HG03469 (cell line): ENCODE results near the gene SMAP2.
"Not testable (repeated sequence)": the region's sequence is repeated elsewhere in the genome, so short reads cannot be mapped to it uniquely, and the experiment has no call there.

Experiments used
- ATAC-seq: cut with Tn5 transposase; IDR thresholded peaks from one replicate; pipeline ENCODE4 v1.9.1; 2021; ENCODE audit warnings: mild to moderate bottlenecking, moderate library complexity, moderate number of reproducible peaks; ENCODE audit not compliant: unreplicated experiment

The SMAP2 gene

DNA sequence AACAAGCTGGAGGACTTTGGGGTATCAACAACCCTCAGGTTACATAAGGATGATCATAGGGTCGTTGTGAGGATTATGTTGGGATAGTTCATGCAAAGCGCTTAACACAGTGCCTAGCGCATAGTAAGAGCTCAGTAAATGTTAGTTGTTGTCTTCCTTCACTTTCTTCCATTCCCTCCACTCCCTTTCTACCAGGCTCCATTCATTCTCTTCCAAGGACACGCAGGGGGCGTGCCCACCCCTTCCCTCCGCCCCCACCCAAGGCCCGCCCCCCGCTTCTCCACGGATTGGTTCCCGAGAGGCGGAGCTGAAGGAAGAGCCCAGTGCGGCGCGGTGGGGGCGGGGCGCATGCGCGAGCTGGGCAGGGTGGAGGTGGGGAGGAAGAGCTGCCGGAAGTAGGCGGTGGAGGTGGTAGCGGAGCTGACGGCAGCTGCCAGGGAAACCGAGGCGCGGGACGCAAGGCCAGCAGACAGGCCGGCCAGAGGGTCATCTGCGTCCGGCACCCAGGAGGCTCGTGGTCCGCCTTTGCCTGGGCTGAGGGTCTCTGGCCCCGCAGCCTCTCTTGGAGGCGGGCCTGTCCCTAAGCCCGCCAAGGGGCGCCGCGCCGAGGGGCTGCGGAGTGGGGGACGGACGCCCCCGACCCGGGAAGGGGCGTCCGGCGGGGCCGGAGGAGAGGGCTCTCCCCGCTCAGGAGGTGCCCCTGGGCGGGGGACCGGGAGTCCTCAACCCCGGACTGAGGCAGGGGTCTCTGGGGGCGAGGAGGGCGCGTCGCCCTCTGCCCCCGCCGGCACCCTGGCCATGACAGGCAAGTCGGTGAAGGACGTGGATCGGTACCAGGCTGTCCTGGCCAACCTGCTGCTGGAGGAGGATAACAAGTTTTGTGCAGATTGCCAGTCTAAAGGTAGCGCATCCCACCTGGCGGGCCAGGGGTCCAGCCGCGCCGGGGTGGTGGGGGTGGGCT, at the start of gene SMAP2:
Gene SMAP2, plus strand, starts transcription at position 405 of the 961 bp plus-strand sequence. Its CDS starts 394 bp downstream, at position 799.
- peak; percentile 51 for ATAC-seq

DNA sequence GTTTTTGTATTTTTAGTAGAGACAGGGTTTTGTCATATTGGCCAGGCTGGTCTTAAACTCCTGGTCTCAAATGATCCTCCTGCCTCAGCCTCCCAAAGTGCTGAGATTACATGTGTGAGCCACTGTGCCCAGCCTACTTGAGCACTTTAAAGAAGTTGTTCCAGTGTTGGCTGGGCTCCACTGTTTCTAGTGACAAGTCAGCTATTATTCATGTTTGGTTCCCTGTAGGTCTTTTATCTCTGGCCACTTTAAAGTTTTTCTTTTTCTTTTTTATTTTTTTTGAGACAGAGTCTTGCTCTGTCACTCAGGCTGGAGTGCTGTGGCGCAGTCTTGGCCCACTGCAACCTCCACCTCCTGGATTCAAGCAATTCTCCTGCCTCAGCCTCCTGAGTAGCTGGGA, 42.1 kb upstream of the SMAP2 start:
- not testable (repeated sequence) for ATAC-seq

- no peak for ATAC-seq
These were observed 40.8 kb upstream of the SMAP2 start for GRCh38 chr1:40332695-40333094.

DNA sequence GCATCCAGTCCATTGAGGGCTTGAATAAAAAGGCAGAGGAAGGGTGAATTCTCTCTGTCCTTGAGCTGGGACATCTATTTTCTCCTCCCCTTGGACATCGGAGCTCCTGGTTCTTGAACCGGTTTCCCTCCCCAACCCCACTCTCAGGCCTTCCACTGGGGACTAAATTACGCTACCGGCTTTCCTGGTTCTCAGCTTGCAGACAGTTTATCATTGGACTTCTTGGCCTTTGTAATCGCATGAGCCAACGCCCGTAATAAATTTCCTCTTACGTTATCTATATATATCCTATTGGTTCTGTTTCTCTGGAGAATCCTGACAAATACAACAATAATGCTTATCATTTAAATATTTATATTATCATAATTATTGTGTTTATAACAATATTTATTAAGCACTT, 36.1 kb upstream of the SMAP2 start:
- ATAC-seq, result no peak

DNA sequence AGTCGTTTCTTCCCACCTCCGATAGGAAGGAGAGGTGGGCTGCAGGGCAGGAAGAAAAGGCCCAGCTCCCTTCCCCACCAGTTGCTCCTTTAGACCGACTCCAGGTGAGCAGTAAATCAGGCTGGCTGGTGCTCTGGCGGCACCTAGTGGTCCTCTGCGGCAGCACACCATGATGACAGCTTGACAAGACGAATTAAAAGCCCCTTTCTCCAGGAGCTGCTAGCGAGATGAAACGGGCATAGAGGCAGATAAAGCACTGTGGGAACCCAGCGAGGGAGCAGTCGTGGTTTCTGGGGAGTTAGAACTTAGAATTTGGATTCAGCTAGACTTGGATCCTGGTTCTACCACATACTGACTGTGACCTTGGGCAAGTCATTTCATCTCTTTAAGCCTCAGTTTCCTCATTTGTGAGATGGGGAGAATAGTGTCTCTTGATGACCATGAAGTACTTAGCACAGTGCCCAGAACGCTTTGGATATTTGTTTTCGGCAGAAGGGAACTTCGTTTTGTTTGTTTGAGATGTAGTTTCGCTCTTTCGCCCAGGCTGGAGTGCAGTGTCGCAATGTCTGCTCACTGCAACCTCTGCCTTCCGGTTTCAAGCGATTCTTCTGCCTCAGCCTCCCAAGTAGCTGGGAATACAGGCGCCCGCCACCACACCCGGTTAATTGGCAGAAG, 34.6 kb upstream of the SMAP2 start:
- no peak for ATAC-seq

- no peak for ATAC-seq
These were observed 33.9 kb upstream of the SMAP2 start for GRCh38 chr1:40339420-40340323.

- ATAC-seq, result no peak
These were observed 31.8 kb upstream of the SMAP2 start for GRCh38 chr1:40341491-40342380.

DNA sequence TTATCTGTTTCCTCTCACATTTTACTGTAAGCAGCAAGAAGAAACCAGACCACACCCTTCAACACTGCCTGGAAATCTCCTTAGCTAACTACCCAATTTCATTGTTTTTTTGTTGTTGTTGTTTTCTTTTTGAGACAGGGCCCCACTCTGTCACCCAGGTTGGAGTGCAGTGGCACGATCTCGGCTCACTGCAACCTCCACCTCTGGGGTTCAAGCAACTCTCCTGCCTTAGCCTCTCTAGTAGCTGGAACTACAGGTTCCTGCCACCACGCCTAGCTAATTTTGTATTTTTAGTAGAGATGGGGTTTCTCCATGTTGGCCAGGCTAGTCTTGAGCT, 31.2 kb upstream of the SMAP2 start:
- not testable (repeated sequence) for ATAC-seq

GRCh38 chr1:40344597-40344996, 28.9 kb upstream of the SMAP2 start:
- ATAC-seq, result no peak

DNA sequence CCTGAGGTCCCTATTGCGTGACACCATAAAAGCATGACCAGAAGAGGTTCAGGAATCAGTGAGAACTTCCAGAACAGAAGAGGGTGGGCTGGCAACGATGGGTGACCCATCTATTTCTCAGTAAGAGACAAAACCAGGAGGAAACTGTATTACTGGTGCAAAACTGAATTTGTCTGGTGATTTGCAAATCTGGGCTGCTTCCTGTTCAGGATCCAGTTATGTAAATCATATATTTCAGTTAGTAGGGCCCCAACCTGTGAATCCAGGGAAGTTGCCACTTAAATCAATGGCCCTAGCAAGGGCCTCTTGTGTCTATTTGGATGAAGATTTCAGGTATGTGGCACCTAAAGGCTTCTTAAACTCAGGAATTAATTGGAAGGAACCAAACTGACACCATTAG, 23.1 kb upstream of the SMAP2 start:
- ATAC-seq, result no peak

- ATAC-seq, result no peak
These were observed 22.4 kb upstream of the SMAP2 start for GRCh38 chr1:40351124-40351523.

- no peak for ATAC-seq
These were observed 21.4 kb upstream of the SMAP2 start for GRCh38 chr1:40352126-40352525.

DNA sequence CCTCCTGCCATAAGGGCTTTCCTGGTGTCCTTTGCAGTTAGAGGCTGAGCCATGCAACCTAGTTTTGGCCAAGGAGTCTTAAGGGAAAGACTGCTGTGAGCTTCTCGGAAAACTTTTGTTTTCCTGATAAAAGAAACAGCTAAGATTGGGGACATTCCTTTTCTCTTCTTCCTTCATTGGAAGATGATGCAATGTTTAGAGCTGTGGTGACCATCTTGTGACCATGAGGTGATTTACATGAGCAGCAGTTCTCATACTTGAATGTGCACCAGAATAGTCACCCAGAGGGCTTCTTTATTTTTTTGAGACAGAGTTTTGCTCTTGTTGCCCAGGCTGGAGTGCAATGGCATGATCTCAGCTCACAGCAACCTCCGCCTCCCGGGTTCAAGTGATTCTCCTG, 20.4 kb upstream of the SMAP2 start:
- no peak for ATAC-seq

DNA sequence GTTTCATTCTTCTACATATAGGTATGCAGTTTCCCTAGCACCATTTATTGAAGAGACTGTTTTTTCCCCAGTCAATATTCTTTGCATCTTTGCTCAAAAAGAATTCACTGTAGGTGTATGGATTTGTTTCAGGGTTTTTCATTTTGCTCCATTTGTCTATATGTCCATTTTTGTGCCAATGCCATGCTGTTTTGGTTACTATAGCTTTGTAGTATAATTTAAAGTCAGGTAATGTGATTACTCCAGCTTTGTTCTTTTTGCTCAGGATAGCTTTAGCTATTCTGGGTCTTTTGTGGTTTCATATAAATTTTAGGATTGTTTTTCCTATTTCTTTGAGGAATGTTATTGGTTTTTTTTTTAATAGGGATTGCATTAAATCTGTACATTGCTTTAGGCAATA, 15.9 kb upstream of the SMAP2 start:
- ATAC-seq, result no peak

- no peak for ATAC-seq
These were observed 12.9 kb upstream of the SMAP2 start for GRCh38 chr1:40360631-40361030.

GRCh38 chr1:40361201-40361600, 12.3 kb upstream of the SMAP2 start:
- ATAC-seq, result no peak

DNA sequence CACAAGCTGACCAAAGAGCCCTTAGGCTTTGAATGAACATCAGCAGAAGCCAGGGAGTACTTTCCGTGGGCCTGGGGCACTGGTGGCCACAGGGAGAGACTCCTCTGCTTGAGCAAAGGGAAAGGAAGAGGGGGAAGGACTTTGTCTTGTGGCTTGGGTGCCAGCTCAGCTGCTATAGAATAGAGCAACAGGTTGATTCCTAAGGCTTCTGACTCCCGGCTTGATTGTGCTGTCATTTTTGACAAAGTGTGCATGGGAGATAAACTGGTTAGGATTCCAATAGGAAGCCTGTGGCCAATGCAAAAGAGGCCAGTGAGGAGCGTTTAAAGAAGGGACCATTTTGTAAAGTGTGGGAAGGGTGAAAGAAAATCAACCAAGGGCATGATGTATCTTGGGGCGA, 11.9 kb upstream of the SMAP2 start:
- ATAC-seq, result no peak

DNA sequence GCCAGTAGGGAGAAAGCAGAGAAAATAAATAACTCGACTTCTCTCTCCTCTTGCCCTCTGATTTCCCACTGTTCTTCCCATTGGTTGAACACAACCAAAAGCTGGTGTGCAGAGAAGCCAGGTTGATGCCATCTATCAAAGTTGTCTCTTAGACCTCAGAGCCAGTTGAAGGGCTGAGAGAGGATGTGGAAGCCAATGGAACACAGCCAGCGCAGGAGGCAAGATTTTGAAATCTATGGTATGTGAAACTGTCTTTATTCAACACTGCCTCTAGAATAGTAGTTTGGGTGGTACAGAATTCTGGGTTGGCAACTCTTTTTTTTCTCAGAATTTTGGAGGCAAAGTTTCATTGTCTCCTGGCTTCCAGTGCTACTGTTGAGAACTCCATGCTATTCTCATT, 11.3 kb upstream of the SMAP2 start:
- no peak for ATAC-seq

- no peak for ATAC-seq
These were observed 10.8 kb upstream of the SMAP2 start for GRCh38 chr1:40362699-40363098.

GRCh38 chr1:40363721-40364120, 9.8 kb upstream of the SMAP2 start:
- ATAC-seq, result no peak
